Esophagus muscularis mucosa (tissue), 4 donors: ENCODE results near the gene FCSK. TPM values are rescaled to one million over a fixed set of nuclear protein-coding genes. Genes with fewer than 3 reads are reported as not detected.
A peak's percentile ranks its signal among the peaks of the same experiment; 100 is the strongest.
"Not testable (repeated sequence)": the region's sequence is repeated elsewhere in the genome, so short reads cannot be mapped to it uniquely, and the experiment has no call there.

Experiments
- DNase-seq: peaks from one replicate; pipeline ENCODE4 v3.0.0-alpha.2; 2017; ENCODE audit errors: extremely low spot score
- H3K27ac ChIP-seq, 4 donors: fragments of 200-600 bp; sonication (generic); replicated peaks in 1 of 4; 1 replicate in 3 of 4; 2 replicates in 1 of 4; pipeline ENCODE4 v1.5.1; 2016 to 2019; ENCODE audit warnings: mild to moderate bottlenecking in 1 of 4
- H3K27me3 ChIP-seq, 4 donors: fragments of 200-600 bp; sonication (generic); one replicate each; pipeline versions ENCODE4 v1.5.1 to v1.6.0; 2016 to 2019
- H3K36me3 ChIP-seq, 4 donors: fragments of 200-600 bp; sonication (generic); one replicate each; pipeline ENCODE4 v1.5.1; 2016 to 2019
- H3K4me1 ChIP-seq, 4 donors: fragments of 200-600 bp; sonication (generic); one replicate each; pipeline ENCODE4 v1.5.1; 2016 to 2019
- H3K4me3 ChIP-seq, 4 donors: fragments of 200-600 bp; sonication (generic); 1 replicate in 2 of 4; 2 replicates in 2 of 4; pipeline ENCODE4 v1.5.1; 2016 to 2019; ENCODE audit warnings: mild to moderate bottlenecking in 4 of 4, moderate library complexity in 1 of 4
- H3K9me3 ChIP-seq, 4 donors: fragments of 200-600 bp; sonication (generic); 1 replicate in 3 of 4; 2 replicates in 1 of 4; pipeline ENCODE4 v1.5.1; 2016 to 2019
- EP300 ChIP-seq: sonication (generic); formaldehyde crosslinking; IDR thresholded peaks from one replicate; pipeline ENCODE4 v1.6.1; 2017; ENCODE audit warnings: antibody characterized with exemption
- POLR2A ChIP-seq: fragments of 450-650 bp; IDR thresholded peaks from one replicate; pipeline ENCODE4 v1.6.1; 2017; ENCODE audit warnings: antibody characterized with exemption, moderate library complexity, mild to moderate bottlenecking, low read depth
- POLR2AphosphoS5 ChIP-seq, 2 donors: sonication (generic); formaldehyde crosslinking; IDR thresholded peaks; one replicate each; pipeline ENCODE4 v1.6.1; 2017; ENCODE audit warnings: antibody characterized with exemption in 2 of 2
- WGBS: methylation state at CpG from one replicate; pipeline ENCODE4 v1.1.5; 2018; 5-methylcytosine and 5-hydroxymethylcytosine counted together
- intact Hi-C: fragments of 100-400 bp; cut with DNase I; formaldehyde crosslinking; loops from one replicate; pipeline ENCODE4 v1.15.1; 2023
- total RNA-seq, 4 donors: library from RNA; depleted of rRNA; stranded (reverse); fragments of >200 nt; gene quantifications; one replicate each; pipeline versions ENCODE4 v1.1.0 to v1.2.1, GENCODE V29; 2016
- TF ChIP-seq, protein P1 (sequence below), 3 experiments: fragments of 200-600 bp in 2 of 3; fragments of 450-650 bp in 1 of 3; sonication (generic) in 2 of 3; IDR thresholded peaks; one replicate each; pipeline ENCODE4 v1.5.1; 2017 to 2019; ENCODE audit warnings: antibody characterized with exemption in 3 of 3, mild to moderate bottlenecking in 2 of 3, moderate library complexity in 1 of 3

FCSK gene
- total RNA-seq, 4 donors from 2014 or later = 8.3 to 13.7 (median 12.3) TPM

DNA sequence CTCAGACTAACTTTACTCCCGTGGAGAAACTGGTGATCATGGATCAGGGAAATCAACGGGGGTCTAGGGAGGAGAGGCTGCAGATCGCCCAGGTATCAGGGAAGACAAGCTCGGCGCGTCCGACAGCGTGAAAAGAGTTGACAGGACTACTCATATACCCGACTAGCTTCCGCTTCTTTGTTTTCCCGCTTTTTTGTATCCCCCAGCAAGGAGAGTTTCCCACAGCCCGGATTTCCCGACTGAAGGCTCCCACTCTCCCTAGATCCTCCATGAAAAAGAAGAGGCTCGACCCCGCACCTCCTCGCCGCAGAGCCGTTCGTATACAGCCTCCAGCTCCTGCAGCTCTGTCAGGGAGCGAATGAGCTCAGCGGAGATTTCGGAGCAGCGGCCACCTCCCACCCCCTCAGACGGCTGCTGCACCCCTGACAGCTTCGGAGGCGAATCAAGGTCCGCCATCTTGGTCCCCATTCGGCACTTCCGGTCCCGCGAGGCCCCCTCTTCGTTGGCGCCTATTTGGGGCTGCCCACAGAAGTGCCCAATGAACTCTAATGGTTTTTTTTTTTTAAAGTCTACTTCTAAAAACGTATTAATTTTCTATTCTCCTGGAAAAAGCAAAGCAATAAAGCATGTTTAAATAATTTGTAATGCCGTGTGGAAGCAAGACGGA, 68.8 kb downstream of the FCSK start, which contains the start of gene COG4:
Gene COG4, minus strand, starts transcription at position 479 of the 667 bp plus-strand sequence. Its CDS starts 11 bp downstream, at position 468.
- peaks cover 34 to 59% (median 51%) of the 10 kb centered on the region in 4 donors for H3K4me1 ChIP-seq
- intact Hi-C loops = no loop called here

DNA sequence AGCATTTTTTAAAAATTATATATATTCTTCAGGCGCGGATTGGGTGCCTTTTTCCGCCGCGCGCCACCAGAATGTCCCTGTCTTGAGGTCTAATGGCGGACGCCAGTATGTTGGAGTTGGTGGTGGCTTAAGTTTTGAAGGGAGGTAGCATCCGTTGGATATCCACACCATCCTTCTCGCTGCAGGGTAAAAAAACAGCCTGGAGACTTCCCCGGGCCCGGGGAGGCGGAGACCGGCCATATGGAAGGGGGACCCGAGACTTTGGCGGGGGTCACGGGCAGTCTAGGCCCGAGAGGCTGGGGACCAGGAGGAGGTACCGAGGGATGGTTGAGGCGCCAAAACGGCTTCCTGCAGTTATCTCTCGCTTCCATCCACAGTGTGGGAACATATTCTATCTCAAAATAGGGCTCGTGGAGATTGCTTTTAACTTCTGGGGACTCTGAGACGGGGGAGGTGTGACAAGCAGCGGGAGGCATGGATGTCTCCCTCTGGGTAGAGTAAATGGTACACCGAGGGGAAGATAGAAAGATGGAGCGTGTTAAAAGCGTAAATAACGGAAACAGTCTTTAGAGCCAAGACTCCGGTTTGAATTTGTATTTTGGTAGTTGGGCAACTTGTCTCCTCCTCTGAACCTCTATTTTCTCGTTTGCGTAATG, 69.5 kb downstream of the FCSK start, which contains the start of gene SF3B3:
Gene SF3B3, plus strand, starts transcription at position 74 of the 656 bp plus-strand sequence. CDS start 2,841 bp downstream, outside the sequence.
- no peaks in the 10 kb centered on the region for H3K9me3 ChIP-seq
- no peaks in the 10 kb centered on the region for H3K27me3 ChIP-seq
- peaks cover 37 to 66% (median 56%) of the 10 kb centered on the region in 4 donors for H3K4me1 ChIP-seq
- H3K27ac ChIP-seq = peak within 1 kb of the TSS; percentile 83 to 89 (median 87)
- under 1% methylated on average over 30 of the region's 32 CpGs for WGBS
- peak; percentile 18 for TF ChIP-seq POLR2A
- TF ChIP-seq, protein P1, sequence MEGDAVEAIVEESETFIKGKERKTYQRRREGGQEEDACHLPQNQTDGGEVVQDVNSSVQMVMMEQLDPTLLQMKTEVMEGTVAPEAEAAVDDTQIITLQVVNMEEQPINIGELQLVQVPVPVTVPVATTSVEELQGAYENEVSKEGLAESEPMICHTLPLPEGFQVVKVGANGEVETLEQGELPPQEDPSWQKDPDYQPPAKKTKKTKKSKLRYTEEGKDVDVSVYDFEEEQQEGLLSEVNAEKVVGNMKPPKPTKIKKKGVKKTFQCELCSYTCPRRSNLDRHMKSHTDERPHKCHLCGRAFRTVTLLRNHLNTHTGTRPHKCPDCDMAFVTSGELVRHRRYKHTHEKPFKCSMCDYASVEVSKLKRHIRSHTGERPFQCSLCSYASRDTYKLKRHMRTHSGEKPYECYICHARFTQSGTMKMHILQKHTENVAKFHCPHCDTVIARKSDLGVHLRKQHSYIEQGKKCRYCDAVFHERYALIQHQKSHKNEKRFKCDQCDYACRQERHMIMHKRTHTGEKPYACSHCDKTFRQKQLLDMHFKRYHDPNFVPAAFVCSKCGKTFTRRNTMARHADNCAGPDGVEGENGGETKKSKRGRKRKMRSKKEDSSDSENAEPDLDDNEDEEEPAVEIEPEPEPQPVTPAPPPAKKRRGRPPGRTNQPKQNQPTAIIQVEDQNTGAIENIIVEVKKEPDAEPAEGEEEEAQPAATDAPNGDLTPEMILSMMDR (IDR thresholded peaks at IDR 0.05) = no peak
- no peak for TF ChIP-seq EP300
- peak; percentile 62 to 70 for TF ChIP-seq POLR2AphosphoS5 (IDR thresholded peaks at IDR 0.05)
- peaks cover 15 to 32% (median 25%) of the 10 kb centered on the region in 4 donors for H3K36me3 ChIP-seq
- intact Hi-C loops = no loop called here
- DNase-seq = peak; percentile 94
- peak within 1 kb of the TSS; percentile 76 to 89 (median 86) for H3K4me3 ChIP-seq

More for the DNA sequence above, 68.8 kb downstream of the FCSK start, which contains the start of gene COG4:
- DNase-seq = peak; percentile 94
- no peaks in the 10 kb centered on the region for H3K27me3 ChIP-seq
- H3K9me3 ChIP-seq = no peaks in the 10 kb centered on the region
- H3K27ac ChIP-seq = peak within 1 kb of the TSS; percentile 83 to 89 (median 87)
- peaks cover 12 to 32% (median 25%) of the 10 kb centered on the region in 4 donors for H3K36me3 ChIP-seq
- TF ChIP-seq POLR2AphosphoS5 (IDR thresholded peaks at IDR 0.05) (peak in 1 of 2 donors; percentile 60), EP300 (no peak), POLR2A (no peak)
- TF ChIP-seq, protein P1 (IDR thresholded peaks at IDR 0.05) = no peak
- WGBS = under 1% methylated on average over 33 of the region's 36 CpGs
- H3K4me3 ChIP-seq = peak within 1 kb of the TSS; percentile 76 to 89 (median 86)

DNA sequence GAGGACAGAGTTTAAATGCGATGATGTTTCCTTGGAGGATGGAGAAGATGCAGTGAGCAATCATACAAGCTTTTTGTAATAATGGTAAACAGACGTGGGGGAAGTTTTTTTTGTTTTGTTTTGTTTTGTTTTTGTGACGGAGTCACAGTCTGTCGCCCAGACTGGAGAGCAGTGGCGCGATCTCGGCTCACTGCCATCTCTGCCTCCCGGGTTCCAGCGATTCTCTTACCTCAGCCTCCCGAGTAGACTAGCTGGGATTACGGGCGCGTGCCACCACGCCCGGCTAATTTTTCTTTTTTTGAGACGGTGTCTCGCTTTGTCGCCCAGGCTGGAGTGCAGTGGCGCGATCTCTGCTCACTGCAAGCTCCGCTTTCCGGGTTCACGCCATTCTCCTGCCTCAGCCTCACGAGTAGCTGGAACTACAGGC, 70.0 kb downstream of the FCSK start:
- Histone ChIP-seq H3K27ac (peak overlapping the region; percentile 83 to 89 (median 87)), H3K4me1 (peaks cover 42 to 71% (median 62%) of the 10 kb centered on the region in 4 donors), H3K36me3 (peaks cover 18 to 35% (median 28%) of the 10 kb centered on the region in 4 donors), H3K4me3 (peak overlapping the region; percentile 76 to 89 (median 86))
- WGBS = under 1% methylated on average over 21 of the region's 24 CpGs
- H3K27me3 ChIP-seq, H3K9me3 ChIP-seq, DNase-seq, intact Hi-C loops: not testable (repeated sequence)

DNA sequence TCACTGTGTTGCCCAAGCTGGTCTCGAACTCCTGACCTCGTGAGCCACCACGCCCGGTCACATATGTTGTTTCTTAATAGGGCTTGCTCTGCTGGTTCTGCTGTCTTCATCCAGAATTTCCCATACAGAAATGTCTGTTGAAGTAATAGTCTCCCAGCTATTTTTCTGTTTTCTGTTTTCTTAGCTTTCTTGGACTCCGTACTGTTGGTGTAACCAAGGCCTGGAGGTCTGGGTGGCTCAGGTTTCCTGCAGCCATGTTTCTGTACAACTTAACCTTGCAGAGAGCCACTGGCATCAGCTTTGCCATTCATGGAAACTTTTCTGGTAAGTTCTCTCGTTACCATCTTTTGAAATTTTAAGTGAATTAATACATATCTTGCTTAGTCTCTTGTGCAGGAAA, 72.0 kb downstream of the FCSK start:
- no peak overlapping the region for H3K4me3 ChIP-seq
- WGBS = 85% methylated on average over 6 of the region's 6 CpGs
- no peaks in the 10 kb centered on the region for H3K9me3 ChIP-seq
- peaks cover 32 to 53% (median 44%) of the 10 kb centered on the region in 4 donors for H3K36me3 ChIP-seq
- DNase-seq = no peak
- no peak for TF ChIP-seq POLR2AphosphoS5 (IDR thresholded peaks at IDR 0.05)
- TF ChIP-seq, protein P1 (IDR thresholded peaks at IDR 0.05) = no peak
- no peak for TF ChIP-seq POLR2A
- no peak for TF ChIP-seq EP300
- no peaks in the 10 kb centered on the region for H3K27me3 ChIP-seq
- intact Hi-C loops = loop anchor here (5.0 kb wide), 1 partner anchor 126 kb away; no protein-coding TSS in a partner anchor
- peaks cover 42 to 77% (median 67%) of the 10 kb centered on the region in 4 donors for H3K4me1 ChIP-seq
- H3K27ac ChIP-seq = no peak overlapping the region
